ENCODE results near the gene GPR61. TPM values are rescaled to one million over a fixed set of nuclear protein-coding genes. Genes with fewer than 3 reads are reported as not detected.
A peak's percentile ranks its signal among the peaks of the same experiment; 100 is the strongest.

Gene GPR61
- total RNA-seq, 1 donor from 2014 or later: not detected

DNA sequence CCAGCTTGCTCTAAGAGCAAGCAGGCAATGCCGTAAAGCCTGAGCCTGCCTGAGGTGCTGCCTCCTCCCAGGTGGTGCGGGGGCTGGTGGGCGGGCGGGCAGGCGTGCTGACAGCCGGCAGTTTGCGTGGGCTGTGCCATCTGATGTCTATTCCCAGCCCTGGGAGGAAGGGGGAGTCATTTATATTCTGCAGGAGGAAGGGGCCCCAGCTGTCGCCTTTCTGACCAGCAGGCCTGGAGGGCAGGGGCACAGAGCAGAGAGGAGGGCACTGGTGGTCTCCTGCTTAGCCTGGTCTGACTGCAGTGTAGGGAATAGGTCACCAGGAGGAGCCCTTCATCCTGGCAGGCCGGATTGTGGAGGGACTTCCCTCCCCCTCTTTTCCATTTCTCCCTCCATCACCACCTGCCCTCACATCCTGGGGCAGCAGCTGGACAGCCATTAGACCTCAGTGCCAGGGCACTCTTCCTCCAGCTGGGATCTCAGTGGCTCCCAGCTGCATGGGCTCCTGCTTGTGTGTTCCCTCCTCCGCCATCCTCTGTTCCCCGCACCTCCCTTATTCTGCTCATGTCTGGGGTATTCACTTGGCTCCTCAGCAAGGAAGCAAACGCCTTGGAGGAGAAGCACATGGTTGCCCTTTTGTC is 41.4 kb upstream of the GPR61 start:
- H3K4me1 ChIP-seq: peaks cover 83% of the 10 kb centered on the region
- no peak for DNase-seq (ENCODE audit: extremely low spot score in 2 of 2)
- peak in 2 of 3 experiments; percentile 24 to 47 for TF ChIP-seq CTCF (IDR thresholded peaks at IDR 0.05)
- TF ChIP-seq POLR2A (IDR thresholded peaks at IDR 0.05): no peak

GRCh38 chr1:109499081-109499480 is 40.6 kb upstream of the GPR61 start:
- Histone ChIP-seq H3K27ac (peak overlapping the region; percentile 27), H3K4me1 (peaks cover 84% of the 10 kb centered on the region), H3K4me3 (no peak overlapping the region), H3K36me3 (peaks cover 0 to 19% of the 10 kb centered on the region in 2 donors), H3K9me3 (no peaks in the 10 kb centered on the region), H3K27me3 (no peaks in the 10 kb centered on the region)
- intact Hi-C loops (cut with DNase I): loop anchor here (5.0 kb wide), 1 partner anchor 33 kb away; no protein-coding TSS in a partner anchor
- no peak for TF ChIP-seq POLR2A (IDR thresholded peaks at IDR 0.05)
- TF ChIP-seq CTCF (IDR thresholded peaks at IDR 0.05): no peak
- TF ChIP-seq POLR2AphosphoS5 (IDR thresholded peaks at IDR 0.05; ENCODE audit: insufficient read depth in 1 of 2, low read depth in 1 of 2): no peak
- no peak for DNase-seq (ENCODE audit: extremely low spot score in 2 of 2)

More for the DNA sequence above, 41.4 kb upstream of the GPR61 start:
- Histone ChIP-seq H3K27ac (peak overlapping the region; percentile 13), H3K27me3 (no peaks in the 10 kb centered on the region), H3K4me3 (no peak overlapping the region), H3K9me3 (no peaks in the 10 kb centered on the region), H3K36me3 (peaks cover 0 to 19% of the 10 kb centered on the region in 2 donors)
- intact Hi-C loops (cut with DNase I): loop anchor here (5.0 kb wide), 1 partner anchor 34 kb away; no protein-coding TSS in a partner anchor

GRCh38 chr1:109499661-109500536 is 39.8 kb upstream of the GPR61 start:
- no peak overlapping the region for H3K4me3 ChIP-seq
- intact Hi-C loops (cut with DNase I): loop anchor here (5.0 kb wide), 1 partner anchor 32 kb away; no protein-coding TSS in a partner anchor

DNA sequence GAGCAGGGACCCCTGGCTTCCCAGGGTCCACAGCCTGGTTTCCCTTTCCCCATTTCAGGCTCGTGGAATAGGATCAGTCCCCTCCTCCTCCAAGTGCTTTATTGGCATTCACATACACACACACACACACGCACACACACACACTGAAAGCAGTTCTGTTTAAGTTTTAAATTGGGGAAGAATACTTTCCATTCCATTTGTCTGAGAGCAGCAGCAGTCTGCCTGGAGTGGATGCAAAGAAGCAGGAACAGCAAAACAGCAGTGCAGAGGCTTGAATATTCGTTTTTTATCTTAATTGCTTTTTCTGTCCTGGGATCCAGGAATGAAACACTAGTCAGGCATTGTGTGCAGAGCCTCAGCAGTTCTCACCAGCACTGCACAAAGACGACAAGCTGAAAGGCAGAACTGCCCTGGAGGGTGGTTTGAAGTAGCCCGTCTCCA is 38.7 kb upstream of the GPR61 start:
- DNase-seq (ENCODE audit: extremely low spot score in 2 of 2): no peak
- intact Hi-C loops (cut with DNase I): no loop called here
- Histone ChIP-seq H3K36me3 (peaks cover 0 to 12% of the 10 kb centered on the region in 2 donors), H3K27ac (peak overlapping the region; percentile 48), H3K4me1 (peaks cover 71% of the 10 kb centered on the region), H3K9me3 (no peaks in the 10 kb centered on the region), H3K27me3 (no peaks in the 10 kb centered on the region), H3K4me3 (no peak overlapping the region)
- no peak for TF ChIP-seq POLR2AphosphoS5 (IDR thresholded peaks at IDR 0.05; ENCODE audit: insufficient read depth in 1 of 2, low read depth in 1 of 2)

More at GRCh38 chr1:109499661-109500536, 39.8 kb upstream of the GPR61 start:
- Histone ChIP-seq H3K36me3 (peaks cover 0 to 19% of the 10 kb centered on the region in 2 donors), H3K27ac (peak overlapping the region; percentile 47), H3K27me3 (no peaks in the 10 kb centered on the region), H3K4me1 (peaks cover 81% of the 10 kb centered on the region), H3K9me3 (no peaks in the 10 kb centered on the region)
- TF ChIP-seq CTCF (IDR thresholded peaks at IDR 0.05) (no peak), POLR2A (IDR thresholded peaks at IDR 0.05) (no peak), POLR2AphosphoS5 (IDR thresholded peaks at IDR 0.05; ENCODE audit: insufficient read depth in 1 of 2, low read depth in 1 of 2) (peak in 1 of 2 donors; percentile 15)
- DNase-seq (ENCODE audit: extremely low spot score in 2 of 2): no peak

- Histone ChIP-seq H3K4me1 (peaks cover 65% of the 10 kb centered on the region), H3K9me3 (no peaks in the 10 kb centered on the region), H3K27ac (peak overlapping the region; percentile 48), H3K36me3 (peaks cover 0 to 4% of the 10 kb centered on the region in 2 donors), H3K4me3 (no peak overlapping the region), H3K27me3 (no peaks in the 10 kb centered on the region)
- TF ChIP-seq POLR2AphosphoS5 (IDR thresholded peaks at IDR 0.05; ENCODE audit: insufficient read depth in 1 of 2, low read depth in 1 of 2) (no peak), POLR2A (IDR thresholded peaks at IDR 0.05) (no peak)
- DNase-seq (ENCODE audit: extremely low spot score in 2 of 2): no peak
- intact Hi-C loops (cut with DNase I): no loop called here
These were observed 37.9 kb upstream of the GPR61 start for GRCh38 chr1:109501644-109502363.
